HepG2 (cell line): ENCODE results near the gene HNRNPF. TPM values are rescaled to one million over a fixed set of nuclear protein-coding genes. Genes with fewer than 3 reads are reported as not detected.
A peak's percentile ranks its signal among the peaks of the same experiment; 100 is the strongest.

Source experiments
- CBX5 ChIP-seq: sonication (generic); formaldehyde crosslinking; IDR thresholded peaks from 2 replicates; pipeline ENCODE4 v1.4.0; 2020; ENCODE audit warnings: missing genetic modification reagents, borderline replicate concordance
- EP300 ChIP-seq, 3 experiments: sonication (generic) in 1 of 3; formaldehyde crosslinking in 1 of 3; IDR thresholded peaks; 2 replicates each; pipeline versions ENCODE4 v1.5.1 to v1.6.1; 2011 to 2020; ENCODE audit warnings: low read depth in 2 of 3, low read length in 2 of 3, borderline replicate concordance in 1 of 3, improper control_type of control experiment in 1 of 3, mild to moderate bottlenecking in 1 of 3, missing genetic modification reagents in 1 of 3, moderate library complexity in 1 of 3
- KLF11 ChIP-seq: IDR thresholded peaks from 2 replicates; pipeline ENCODE4 v1.6.1; 2016; ENCODE audit warnings: missing compliant biosample characterization
- MTF2 ChIP-seq: sonication (generic); formaldehyde crosslinking; IDR thresholded peaks from 2 replicates; pipeline ENCODE4 v1.5.0; 2020; ENCODE audit warnings: missing genetic modification reagents, borderline replicate concordance
- SRSF1 ChIP-seq: fragments of 200-400 bp; formaldehyde crosslinking; optimal IDR thresholded peaks from 2 replicates; pipeline ENCODE3; 2017; ENCODE audit warnings: mild to moderate bottlenecking, low read depth, low read length, moderate library complexity
- ZNF224 ChIP-seq: sonication (generic); formaldehyde crosslinking; IDR thresholded peaks from 2 replicates; pipeline ENCODE4 v1.5.0; 2020; ENCODE audit warnings: mild to moderate bottlenecking, missing genetic modification reagents
- ZNF331 ChIP-seq: sonication (generic); formaldehyde crosslinking; IDR thresholded peaks from 2 replicates; pipeline ENCODE4 v1.4.0; 2020; ENCODE audit warnings: missing genetic modification reagents
- ZNF460 ChIP-seq: sonication (generic); formaldehyde crosslinking; IDR thresholded peaks from 2 replicates; pipeline ENCODE4 v1.5.1; 2020; ENCODE audit warnings: missing genetic modification reagents, mild to moderate bottlenecking, borderline replicate concordance
- ZNF619 ChIP-seq: sonication (generic); formaldehyde crosslinking; IDR thresholded peaks from 2 replicates; pipeline ENCODE4 v1.4.0; 2020; ENCODE audit warnings: mild to moderate bottlenecking, missing genetic modification reagents
- ZSCAN9 ChIP-seq: IDR thresholded peaks from 2 replicates; pipeline ENCODE4 v1.6.1; 2016; ENCODE audit warnings: borderline replicate concordance
- polyA plus RNA-seq, 8 experiments: library from polyadenylated mRNA; depleted of rRNA in 3 of 8; stranded (reverse) in 7 of 8; unstranded in 1 of 8; fragments of >200 nt; fragmentation: Illumina TruSeq in 4 of 8; extraction: Trizol in 4 of 8; gene quantifications; 2 replicates each; pipeline versions ENCODE4 v1.2.1 to v1.2.3, GENCODE V29; 2011 to 2016; ENCODE audit warnings: low read depth in 4 of 8, missing spikeins in 1 of 8, mixed read lengths in 1 of 8; ENCODE audit not compliant: insufficient read depth in 1 of 8
- total RNA-seq, 5 experiments: library from RNA; depleted of rRNA; stranded (reverse); fragments of >200 nt; fragmentation: Illumina TruSeq; extraction: Trizol; gene quantifications; 2 replicates each; pipeline ENCODE4 v1.2.3, GENCODE V29; 2016; ENCODE audit warnings: low read depth in 1 of 5
- TF ChIP-seq, protein P1 (sequence below): sonication (generic); formaldehyde crosslinking; IDR thresholded peaks from 2 replicates; pipeline ENCODE4 v1.5.1; 2020; ENCODE audit warnings: mild to moderate bottlenecking, moderate library complexity, missing genetic modification reagents
- TF ChIP-seq, protein P2 (sequence below): IDR thresholded peaks from 2 replicates; pipeline ENCODE4 v1.6.1; 2016
- TF ChIP-seq, protein P3 (sequence below): sonication (generic); formaldehyde crosslinking; IDR thresholded peaks from 2 replicates; pipeline ENCODE4 v1.4.0; 2020; ENCODE audit warnings: missing genetic modification reagents, mild to moderate bottlenecking, borderline replicate concordance
- TF ChIP-seq, protein P4 (sequence below), 2 experiments: sonication (generic) in 1 of 2; formaldehyde crosslinking in 1 of 2; IDR thresholded peaks; 2 replicates each; pipeline versions ENCODE4 v1.4.0 to v1.6.1; 2018 to 2020; ENCODE audit warnings: missing genetic modification reagents in 2 of 2, borderline replicate concordance in 1 of 2, low read depth in 1 of 2, mild to moderate bottlenecking in 1 of 2, missing biosample characterization in 1 of 2
- TF ChIP-seq, protein P5 (sequence below): sonication (generic); formaldehyde crosslinking; IDR thresholded peaks from 2 replicates; pipeline ENCODE4 v1.4.0; 2020; ENCODE audit warnings: missing genetic modification reagents

The HNRNPF gene
- total and polyA plus RNA-seq, 2 of the 13 experiments (the other 11 are each of a cell fraction or from before 2014, with no cell fraction given), result 166 to 308 TPM

DNA sequence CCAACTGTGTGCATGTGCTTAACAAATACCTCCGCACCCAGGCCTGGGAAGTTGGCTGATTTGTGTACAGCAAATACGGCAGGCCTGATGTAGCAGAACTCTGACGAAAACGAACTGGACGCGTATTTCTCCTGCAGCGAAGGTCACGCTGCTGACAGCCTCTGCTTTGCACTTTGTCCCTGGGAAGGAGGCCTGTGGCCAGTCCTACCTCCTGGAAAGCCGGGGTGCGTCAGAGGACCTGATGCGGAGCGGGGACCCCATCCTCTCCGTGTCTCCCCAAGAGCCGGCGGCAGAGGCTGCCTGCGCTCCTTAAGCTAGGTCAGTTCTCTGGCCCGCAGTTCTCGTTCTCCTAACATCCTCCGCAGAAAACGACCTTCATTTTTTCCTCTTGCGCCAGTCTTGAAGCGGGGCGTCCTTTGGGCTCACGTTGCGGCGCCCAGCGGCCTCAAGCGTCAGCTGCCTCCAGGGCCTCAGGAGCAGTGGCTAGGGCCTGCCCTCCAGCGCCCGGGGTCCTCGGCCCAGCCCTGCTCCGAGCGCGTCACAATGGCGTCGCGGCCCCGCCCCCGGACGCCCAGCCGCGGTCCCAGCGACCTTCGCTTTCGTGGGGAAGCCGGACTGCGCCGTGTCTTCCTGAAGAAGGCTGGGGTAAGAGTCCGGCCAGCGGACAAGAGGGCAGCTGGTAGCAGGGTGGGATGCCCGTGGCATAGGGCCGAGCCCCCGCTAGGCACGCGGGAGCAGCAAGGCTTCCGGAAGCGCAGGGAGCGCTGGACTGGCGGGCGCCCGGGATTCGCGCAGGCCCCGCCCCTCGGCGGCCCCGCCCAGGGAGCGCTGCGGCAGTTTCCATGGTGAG lies 27.5 kb upstream of the HNRNPF start, which contains the start of gene ZNF487 (continued):
- TF ChIP-seq, protein P1, sequence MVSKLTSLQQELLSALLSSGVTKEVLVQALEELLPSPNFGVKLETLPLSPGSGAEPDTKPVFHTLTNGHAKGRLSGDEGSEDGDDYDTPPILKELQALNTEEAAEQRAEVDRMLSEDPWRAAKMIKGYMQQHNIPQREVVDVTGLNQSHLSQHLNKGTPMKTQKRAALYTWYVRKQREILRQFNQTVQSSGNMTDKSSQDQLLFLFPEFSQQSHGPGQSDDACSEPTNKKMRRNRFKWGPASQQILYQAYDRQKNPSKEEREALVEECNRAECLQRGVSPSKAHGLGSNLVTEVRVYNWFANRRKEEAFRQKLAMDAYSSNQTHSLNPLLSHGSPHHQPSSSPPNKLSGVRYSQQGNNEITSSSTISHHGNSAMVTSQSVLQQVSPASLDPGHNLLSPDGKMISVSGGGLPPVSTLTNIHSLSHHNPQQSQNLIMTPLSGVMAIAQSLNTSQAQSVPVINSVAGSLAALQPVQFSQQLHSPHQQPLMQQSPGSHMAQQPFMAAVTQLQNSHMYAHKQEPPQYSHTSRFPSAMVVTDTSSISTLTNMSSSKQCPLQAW (CRISPR knock-in tag), result peak; percentile 89
- TF ChIP-seq CBX5 (CRISPR knock-in tag), result no peak
- TF ChIP-seq, protein P2, sequence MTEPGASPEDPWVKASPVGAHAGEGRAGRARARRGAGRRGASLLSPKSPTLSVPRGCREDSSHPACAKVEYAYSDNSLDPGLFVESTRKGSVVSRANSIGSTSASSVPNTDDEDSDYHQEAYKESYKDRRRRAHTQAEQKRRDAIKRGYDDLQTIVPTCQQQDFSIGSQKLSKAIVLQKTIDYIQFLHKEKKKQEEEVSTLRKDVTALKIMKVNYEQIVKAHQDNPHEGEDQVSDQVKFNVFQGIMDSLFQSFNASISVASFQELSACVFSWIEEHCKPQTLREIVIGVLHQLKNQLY (CRISPR knock-in tag), result peak; percentile 53; the same call in 1 of the 2 replicates
- peak in 1 of 2 experiments; percentile 26; a peak in 1 of 4 replicates for TF ChIP-seq EP300 (IDR thresholded peaks at IDR 0.05; ENCODE audit: low read depth in 2 of 2, low read length in 2 of 2)
- TF ChIP-seq EP300 (CRISPR knock-in tag; IDR thresholded peaks at IDR 0.05; ENCODE audit: borderline replicate concordance), result no peak
- TF ChIP-seq, protein P3, sequence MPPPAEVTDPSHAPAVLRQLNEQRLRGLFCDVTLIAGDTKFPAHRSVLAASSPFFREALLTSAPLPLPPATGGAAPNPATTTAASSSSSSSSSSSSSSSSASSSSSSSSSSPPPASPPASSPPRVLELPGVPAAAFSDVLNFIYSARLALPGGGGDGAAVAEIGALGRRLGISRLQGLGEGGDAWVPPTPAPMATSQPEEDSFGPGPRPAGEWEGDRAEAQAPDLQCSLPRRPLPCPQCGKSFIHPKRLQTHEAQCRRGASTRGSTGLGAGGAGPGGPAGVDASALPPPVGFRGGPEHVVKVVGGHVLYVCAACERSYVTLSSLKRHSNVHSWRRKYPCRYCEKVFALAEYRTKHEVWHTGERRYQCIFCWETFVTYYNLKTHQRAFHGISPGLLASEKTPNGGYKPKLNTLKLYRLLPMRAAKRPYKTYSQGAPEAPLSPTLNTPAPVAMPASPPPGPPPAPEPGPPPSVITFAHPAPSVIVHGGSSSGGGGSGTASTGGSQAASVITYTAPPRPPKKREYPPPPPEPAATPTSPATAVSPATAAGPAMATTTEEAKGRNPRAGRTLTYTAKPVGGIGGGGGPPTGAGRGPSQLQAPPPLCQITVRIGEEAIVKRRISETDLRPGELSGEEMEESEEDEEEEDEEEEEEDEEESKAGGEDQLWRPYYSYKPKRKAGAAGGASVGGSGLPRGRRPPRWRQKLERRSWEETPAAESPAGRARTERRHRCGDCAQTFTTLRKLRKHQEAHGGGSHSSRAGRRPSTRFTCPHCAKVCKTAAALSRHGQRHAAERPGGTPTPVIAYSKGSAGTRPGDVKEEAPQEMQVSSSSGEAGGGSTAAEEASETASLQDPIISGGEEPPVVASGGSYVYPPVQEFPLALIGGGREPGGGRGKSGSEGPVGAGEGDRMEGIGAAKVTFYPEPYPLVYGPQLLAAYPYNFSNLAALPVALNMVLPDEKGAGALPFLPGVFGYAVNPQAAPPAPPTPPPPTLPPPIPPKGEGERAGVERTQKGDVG, result 0 out of 2 replicates have a peak, but pooled peaks have one; percentile 44
- TF ChIP-seq, protein P4, sequence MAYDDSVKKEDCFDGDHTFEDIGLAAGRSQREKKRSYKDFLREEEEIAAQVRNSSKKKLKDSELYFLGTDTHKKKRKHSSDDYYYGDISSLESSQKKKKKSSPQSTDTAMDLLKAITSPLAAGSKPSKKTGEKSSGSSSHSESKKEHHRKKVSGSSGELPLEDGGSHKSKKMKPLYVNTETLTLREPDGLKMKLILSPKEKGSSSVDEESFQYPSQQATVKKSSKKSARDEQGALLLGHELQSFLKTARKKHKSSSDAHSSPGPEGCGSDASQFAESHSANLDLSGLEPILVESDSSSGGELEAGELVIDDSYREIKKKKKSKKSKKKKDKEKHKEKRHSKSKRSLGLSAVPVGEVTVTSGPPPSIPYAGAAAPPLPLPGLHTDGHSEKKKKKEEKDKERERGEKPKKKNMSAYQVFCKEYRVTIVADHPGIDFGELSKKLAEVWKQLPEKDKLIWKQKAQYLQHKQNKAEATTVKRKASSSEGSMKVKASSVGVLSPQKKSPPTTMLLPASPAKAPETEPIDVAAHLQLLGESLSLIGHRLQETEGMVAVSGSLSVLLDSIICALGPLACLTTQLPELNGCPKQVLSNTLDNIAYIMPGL (CRISPR knock-in tag; IDR thresholded peaks at IDR 0.05; ENCODE audit: borderline replicate concordance in 1 of 2, low read depth in 1 of 2), result peak; percentile 71 to 95; a peak in 3 of 4 replicates
- TF ChIP-seq ZNF224, result 0 out of 2 replicates have a peak, but pooled peaks have one; percentile 34
- peak; percentile 90; the same call in 1 of the 2 replicates for TF ChIP-seq MTF2
- no peak for TF ChIP-seq ZNF619 (CRISPR knock-in tag)
- peak; percentile 55 for TF ChIP-seq ZNF331 (CRISPR knock-in tag)
- peak; percentile 59; the same call in 1 of the 2 replicates for TF ChIP-seq ZNF460 (CRISPR knock-in tag)
- TF ChIP-seq KLF11, result no peak
- TF ChIP-seq SRSF1, result peak; percentile 67
- no peak for TF ChIP-seq ZSCAN9 (CRISPR knock-in tag)
- TF ChIP-seq, protein P5, sequence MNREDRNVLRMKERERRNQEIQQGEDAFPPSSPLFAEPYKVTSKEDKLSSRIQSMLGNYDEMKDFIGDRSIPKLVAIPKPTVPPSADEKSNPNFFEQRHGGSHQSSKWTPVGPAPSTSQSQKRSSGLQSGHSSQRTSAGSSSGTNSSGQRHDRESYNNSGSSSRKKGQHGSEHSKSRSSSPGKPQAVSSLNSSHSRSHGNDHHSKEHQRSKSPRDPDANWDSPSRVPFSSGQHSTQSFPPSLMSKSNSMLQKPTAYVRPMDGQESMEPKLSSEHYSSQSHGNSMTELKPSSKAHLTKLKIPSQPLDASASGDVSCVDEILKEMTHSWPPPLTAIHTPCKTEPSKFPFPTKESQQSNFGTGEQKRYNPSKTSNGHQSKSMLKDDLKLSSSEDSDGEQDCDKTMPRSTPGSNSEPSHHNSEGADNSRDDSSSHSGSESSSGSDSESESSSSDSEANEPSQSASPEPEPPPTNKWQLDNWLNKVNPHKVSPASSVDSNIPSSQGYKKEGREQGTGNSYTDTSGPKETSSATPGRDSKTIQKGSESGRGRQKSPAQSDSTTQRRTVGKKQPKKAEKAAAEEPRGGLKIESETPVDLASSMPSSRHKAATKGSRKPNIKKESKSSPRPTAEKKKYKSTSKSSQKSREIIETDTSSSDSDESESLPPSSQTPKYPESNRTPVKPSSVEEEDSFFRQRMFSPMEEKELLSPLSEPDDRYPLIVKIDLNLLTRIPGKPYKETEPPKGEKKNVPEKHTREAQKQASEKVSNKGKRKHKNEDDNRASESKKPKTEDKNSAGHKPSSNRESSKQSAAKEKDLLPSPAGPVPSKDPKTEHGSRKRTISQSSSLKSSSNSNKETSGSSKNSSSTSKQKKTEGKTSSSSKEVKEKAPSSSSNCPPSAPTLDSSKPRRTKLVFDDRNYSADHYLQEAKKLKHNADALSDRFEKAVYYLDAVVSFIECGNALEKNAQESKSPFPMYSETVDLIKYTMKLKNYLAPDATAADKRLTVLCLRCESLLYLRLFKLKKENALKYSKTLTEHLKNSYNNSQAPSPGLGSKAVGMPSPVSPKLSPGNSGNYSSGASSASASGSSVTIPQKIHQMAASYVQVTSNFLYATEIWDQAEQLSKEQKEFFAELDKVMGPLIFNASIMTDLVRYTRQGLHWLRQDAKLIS (CRISPR knock-in tag), result no peak
